Measurements from ENCODE around the gene CACNA1C.
A peak's percentile ranks its signal among the peaks of the same experiment; 100 is the strongest.

CACNA1C gene

GRCh38 chr12:2693244-2693860 lies 640.6 kb downstream of the CACNA1C start:
- DNase-seq (ENCODE audit: low spot score in 2 of 2) (no peak), ATAC-seq (replicated peaks; ENCODE audit: extremely low read depth, poor library complexity, severe bottlenecking) (no peak)
- H3K36me3 Mint-ChIP-seq (ENCODE audit: insufficient read depth), result peaks cover 8% of the 10 kb centered on the region
- H3K4me1 Mint-ChIP-seq, result peaks cover 46% of the 10 kb centered on the region
- H3K27me3 Mint-ChIP-seq, result peaks cover 31% of the 10 kb centered on the region
- no peak overlapping the region for H3K27ac Mint-ChIP-seq (ENCODE audit: low read depth)
- peak overlapping the region; percentile 49 for H3K4me3 Mint-ChIP-seq
- no peaks in the 10 kb centered on the region for H3K9me3 Mint-ChIP-seq

- H3K4me1 Mint-ChIP-seq, result peaks cover 42% of the 10 kb centered on the region
- H3K36me3 Mint-ChIP-seq (ENCODE audit: insufficient read depth), result peaks cover 7% of the 10 kb centered on the region
- H3K9me3 Mint-ChIP-seq, result no peaks in the 10 kb centered on the region
- no peak for DNase-seq (ENCODE audit: low spot score in 2 of 2)
- peaks cover 38% of the 10 kb centered on the region for H3K27me3 Mint-ChIP-seq
- H3K27ac Mint-ChIP-seq (ENCODE audit: low read depth), result no peak overlapping the region
- ATAC-seq (replicated peaks; ENCODE audit: extremely low read depth, poor library complexity, severe bottlenecking), result no peak
- no peak overlapping the region for H3K4me3 Mint-ChIP-seq
Observed at GRCh38 chr12:2693980-2694610, 641.3 kb downstream of the CACNA1C start.

GRCh38 chr12:2696136-2696535 lies 643.3 kb downstream of the CACNA1C start:
- ATAC-seq (replicated peaks; ENCODE audit: extremely low read depth, poor library complexity, severe bottlenecking), result no peak
- Mint-ChIP-seq H3K27me3 (peaks cover 53% of the 10 kb centered on the region), H3K36me3 (ENCODE audit: insufficient read depth) (peaks cover 7% of the 10 kb centered on the region), H3K27ac (ENCODE audit: low read depth) (no peak overlapping the region), H3K9me3 (no peaks in the 10 kb centered on the region), H3K4me3 (no peak overlapping the region), H3K4me1 (peaks cover 22% of the 10 kb centered on the region)
- no peak for DNase-seq (ENCODE audit: low spot score in 2 of 2)

GRCh38 chr12:2697057-2697800 lies 644.4 kb downstream of the CACNA1C start:
- Mint-ChIP-seq H3K4me3 (no peak overlapping the region), H3K4me1 (peaks cover 16% of the 10 kb centered on the region), H3K27me3 (peaks cover 61% of the 10 kb centered on the region), H3K9me3 (no peaks in the 10 kb centered on the region), H3K27ac (ENCODE audit: low read depth) (no peak overlapping the region), H3K36me3 (ENCODE audit: insufficient read depth) (peaks cover 2% of the 10 kb centered on the region)
- DNase-seq (ENCODE audit: low spot score in 2 of 2) (no peak), ATAC-seq (replicated peaks; ENCODE audit: extremely low read depth, poor library complexity, severe bottlenecking) (no peak)

- Mint-ChIP-seq H3K36me3 (ENCODE audit: insufficient read depth) (no peaks in the 10 kb centered on the region), H3K27me3 (peaks cover 69% of the 10 kb centered on the region), H3K4me3 (no peak overlapping the region), H3K4me1 (peaks cover 4% of the 10 kb centered on the region), H3K9me3 (no peaks in the 10 kb centered on the region), H3K27ac (ENCODE audit: low read depth) (no peak overlapping the region)
- no peak for ATAC-seq (replicated peaks; ENCODE audit: extremely low read depth, poor library complexity, severe bottlenecking)
- DNase-seq (ENCODE audit: low spot score in 2 of 2), result no peak
Observed at GRCh38 chr12:2698566-2698965, 645.8 kb downstream of the CACNA1C start.

GRCh38 chr12:2710701-2711100 lies 657.9 kb downstream of the CACNA1C start:
- Mint-ChIP-seq H3K9me3 (peaks cover 24% of the 10 kb centered on the region), H3K4me1 (no peaks in the 10 kb centered on the region), H3K27ac (ENCODE audit: low read depth) (no peak overlapping the region), H3K36me3 (ENCODE audit: insufficient read depth) (no peaks in the 10 kb centered on the region), H3K27me3 (peaks cover 49% of the 10 kb centered on the region), H3K4me3 (no peak overlapping the region)
- DNase-seq (ENCODE audit: low spot score in 2 of 2), result no peak
- no peak for ATAC-seq (replicated peaks; ENCODE audit: extremely low read depth, poor library complexity, severe bottlenecking)

GRCh38 chr12:2719392-2719791 lies 666.6 kb downstream of the CACNA1C start:
- no peaks in the 10 kb centered on the region for H3K4me1 Mint-ChIP-seq
- no peaks in the 10 kb centered on the region for H3K36me3 Mint-ChIP-seq (ENCODE audit: insufficient read depth)
- H3K9me3 Mint-ChIP-seq, result no peaks in the 10 kb centered on the region
- H3K27ac Mint-ChIP-seq (ENCODE audit: low read depth), result no peak overlapping the region
- ATAC-seq (replicated peaks; ENCODE audit: extremely low read depth, poor library complexity, severe bottlenecking) (no peak), DNase-seq (ENCODE audit: low spot score in 2 of 2) (no peak)
- H3K4me3 Mint-ChIP-seq, result no peak overlapping the region
- peaks cover 28% of the 10 kb centered on the region for H3K27me3 Mint-ChIP-seq

- Mint-ChIP-seq H3K27ac (ENCODE audit: low read depth) (no peak overlapping the region), H3K9me3 (no peaks in the 10 kb centered on the region), H3K4me3 (no peak overlapping the region), H3K27me3 (peaks cover 9% of the 10 kb centered on the region), H3K36me3 (ENCODE audit: insufficient read depth) (no peaks in the 10 kb centered on the region), H3K4me1 (no peaks in the 10 kb centered on the region)
- no peak for ATAC-seq (replicated peaks; ENCODE audit: extremely low read depth, poor library complexity, severe bottlenecking)
- no peak for DNase-seq (ENCODE audit: low spot score in 2 of 2)
Observed at GRCh38 chr12:2722806-2723205, 670.0 kb downstream of the CACNA1C start.

- no peak overlapping the region for H3K27ac Mint-ChIP-seq (ENCODE audit: low read depth)
- H3K27me3 Mint-ChIP-seq, result peaks cover 67% of the 10 kb centered on the region
- peak overlapping the region; percentile 2 for H3K4me3 Mint-ChIP-seq
- H3K9me3 Mint-ChIP-seq, result no peaks in the 10 kb centered on the region
- ATAC-seq (replicated peaks; ENCODE audit: extremely low read depth, poor library complexity, severe bottlenecking) (no peak), DNase-seq (ENCODE audit: low spot score in 2 of 2) (no peak)
- peaks cover 9% of the 10 kb centered on the region for H3K4me1 Mint-ChIP-seq
- no peaks in the 10 kb centered on the region for H3K36me3 Mint-ChIP-seq (ENCODE audit: insufficient read depth)
Observed at GRCh38 chr12:2732290-2732689, 679.5 kb downstream of the CACNA1C start.

- no peak overlapping the region for H3K27ac Mint-ChIP-seq (ENCODE audit: low read depth)
- ATAC-seq (replicated peaks; ENCODE audit: extremely low read depth, poor library complexity, severe bottlenecking), result no peak
- DNase-seq (ENCODE audit: low spot score in 2 of 2), result no peak
- H3K36me3 Mint-ChIP-seq (ENCODE audit: insufficient read depth), result no peaks in the 10 kb centered on the region
- H3K4me1 Mint-ChIP-seq, result peaks cover 9% of the 10 kb centered on the region
- no peak overlapping the region for H3K4me3 Mint-ChIP-seq
- peaks cover 69% of the 10 kb centered on the region for H3K27me3 Mint-ChIP-seq
- H3K9me3 Mint-ChIP-seq, result no peaks in the 10 kb centered on the region
Observed at GRCh38 chr12:2733493-2734355, 680.9 kb downstream of the CACNA1C start.

- H3K27me3 Mint-ChIP-seq, result peaks cover 64% of the 10 kb centered on the region
- no peak overlapping the region for H3K27ac Mint-ChIP-seq (ENCODE audit: low read depth)
- H3K9me3 Mint-ChIP-seq, result no peaks in the 10 kb centered on the region
- DNase-seq (ENCODE audit: low spot score in 2 of 2), result no peak
- no peak for ATAC-seq (replicated peaks; ENCODE audit: extremely low read depth, poor library complexity, severe bottlenecking)
- H3K4me1 Mint-ChIP-seq, result peaks cover 15% of the 10 kb centered on the region
- no peak overlapping the region for H3K4me3 Mint-ChIP-seq
- H3K36me3 Mint-ChIP-seq (ENCODE audit: insufficient read depth), result no peaks in the 10 kb centered on the region
Observed at GRCh38 chr12:2735432-2735831, 682.6 kb downstream of the CACNA1C start.

- Mint-ChIP-seq H3K9me3 (no peaks in the 10 kb centered on the region), H3K4me3 (no peak overlapping the region), H3K36me3 (ENCODE audit: insufficient read depth) (no peaks in the 10 kb centered on the region), H3K4me1 (peaks cover 8% of the 10 kb centered on the region), H3K27ac (ENCODE audit: low read depth) (no peak overlapping the region), H3K27me3 (peaks cover 58% of the 10 kb centered on the region)
- DNase-seq (ENCODE audit: low spot score in 2 of 2) (no peak), ATAC-seq (replicated peaks; ENCODE audit: extremely low read depth, poor library complexity, severe bottlenecking) (no peak)
Observed at GRCh38 chr12:2737656-2738241, 685.0 kb downstream of the CACNA1C start.
